ENCODE measurements around the gene ZBTB44.
"Not testable (repeated sequence)": the region's sequence is repeated elsewhere in the genome, so short reads cannot be mapped to it uniquely, and the experiment has no call there.

Gene ZBTB44

DNA sequence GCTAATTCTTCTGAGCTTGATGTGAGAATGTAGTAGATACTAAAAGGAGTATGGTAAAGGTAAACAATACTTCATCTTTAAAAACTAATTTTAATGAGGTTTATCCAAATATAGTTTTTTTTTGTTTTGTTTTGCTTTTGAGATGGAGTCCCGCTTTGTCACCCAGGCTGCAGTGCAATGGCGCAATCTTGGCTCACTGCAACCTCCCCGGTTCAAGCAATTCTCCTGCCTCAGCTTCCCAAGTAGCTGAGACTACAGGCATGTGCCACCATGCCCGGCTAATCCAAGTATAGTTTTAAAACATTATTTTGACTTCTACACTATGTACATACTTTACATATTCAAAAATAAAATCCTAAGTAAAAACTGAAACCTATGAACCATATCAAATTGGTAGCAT is 4.1 kb downstream of the ZBTB44 start:
- DNase-seq, result no peak

- no peak for DNase-seq
Observed at GRCh38 chr11:130308886-130309285, 5.8 kb downstream of the ZBTB44 start.

GRCh38 chr11:130308059-130308458 is 6.7 kb downstream of the ZBTB44 start:
- DNase-seq, result no peak

DNA sequence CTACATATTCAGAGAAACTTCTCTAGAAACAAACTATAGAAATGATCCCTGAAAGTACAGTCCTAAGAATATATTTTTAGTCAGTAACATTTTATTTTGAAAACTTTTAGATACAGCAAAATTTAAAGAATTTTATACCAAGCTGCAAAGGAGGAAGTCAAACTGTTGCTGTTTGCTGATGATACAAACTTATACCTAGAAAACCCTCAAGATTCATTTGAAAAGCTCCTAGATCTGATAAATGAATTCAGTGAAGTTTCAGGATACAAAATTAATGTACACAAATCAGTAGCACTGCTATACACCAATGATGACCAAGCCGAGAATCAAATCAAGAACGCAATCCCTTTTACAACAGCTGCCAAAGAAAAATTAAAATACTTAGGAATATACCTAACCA is 10.1 kb downstream of the ZBTB44 start:
- DNase-seq, result no peak

DNA sequence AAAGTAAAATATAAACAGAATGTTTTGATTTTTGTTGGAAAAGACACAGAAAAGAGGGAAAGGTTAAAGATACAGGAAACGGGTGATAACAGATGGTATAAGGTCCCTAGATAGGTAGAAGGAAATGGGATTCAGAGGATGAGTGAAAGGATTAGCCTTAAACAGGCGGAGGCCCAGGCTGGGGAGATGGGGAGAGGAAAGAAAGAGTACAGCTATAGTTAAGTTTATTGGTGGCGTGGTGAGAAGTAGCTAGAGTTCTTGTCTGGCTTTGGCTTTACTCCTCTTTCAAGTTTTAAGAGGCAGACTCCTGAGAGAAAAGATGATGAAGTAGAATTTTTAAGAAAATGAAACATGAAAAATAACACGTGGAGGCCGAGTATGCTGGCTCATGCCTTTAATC is 13.7 kb downstream of the ZBTB44 start:
- DNase-seq, result no peak

DNA sequence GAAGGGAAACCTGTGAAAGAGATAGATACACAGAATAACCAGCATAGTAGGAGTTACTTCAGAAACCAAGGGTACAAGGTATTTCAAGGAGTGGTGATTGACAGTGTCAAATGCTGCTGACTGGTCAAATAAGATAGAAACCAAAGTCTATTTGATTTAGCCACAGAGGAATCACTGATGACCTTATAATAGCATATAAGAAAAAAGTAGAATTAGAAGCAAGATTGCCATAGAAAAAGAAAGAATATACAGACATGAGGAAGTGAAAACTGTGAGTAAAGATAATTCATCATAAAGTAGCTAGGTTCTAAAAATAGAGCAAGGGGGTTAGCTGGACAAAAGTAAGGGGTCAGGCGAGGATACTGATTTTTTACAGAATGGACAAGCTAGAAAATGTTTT is 14.2 kb downstream of the ZBTB44 start:
- no peak for DNase-seq

- no peak for DNase-seq
Observed at GRCh38 chr11:130299978-130300377, 14.7 kb downstream of the ZBTB44 start.

DNA sequence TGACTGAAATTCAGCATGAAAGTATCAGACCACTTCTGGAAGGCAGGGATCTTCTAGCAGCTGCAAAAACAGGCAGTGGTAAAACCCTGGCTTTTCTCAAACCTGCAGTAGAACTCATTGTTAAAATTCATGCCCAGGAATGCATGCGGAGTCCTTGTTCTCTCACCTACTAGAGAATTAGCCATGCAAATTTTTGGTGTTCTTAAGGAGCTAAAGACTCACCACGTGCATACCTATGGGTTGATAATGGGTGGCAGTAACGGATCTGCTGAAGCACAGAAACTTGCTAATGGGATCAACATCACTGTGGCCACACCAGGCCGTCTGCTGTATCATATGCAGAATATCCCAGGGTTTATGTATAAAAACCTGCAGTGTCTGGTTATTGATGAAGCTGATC is 19.1 kb downstream of the ZBTB44 start:
- no peak for DNase-seq

GRCh38 chr11:130282111-130282510 is 32.6 kb downstream of the ZBTB44 start:
- no peak for DNase-seq

- not testable (repeated sequence) for DNase-seq
Observed at GRCh38 chr11:130281341-130281740, 33.4 kb downstream of the ZBTB44 start.

DNA sequence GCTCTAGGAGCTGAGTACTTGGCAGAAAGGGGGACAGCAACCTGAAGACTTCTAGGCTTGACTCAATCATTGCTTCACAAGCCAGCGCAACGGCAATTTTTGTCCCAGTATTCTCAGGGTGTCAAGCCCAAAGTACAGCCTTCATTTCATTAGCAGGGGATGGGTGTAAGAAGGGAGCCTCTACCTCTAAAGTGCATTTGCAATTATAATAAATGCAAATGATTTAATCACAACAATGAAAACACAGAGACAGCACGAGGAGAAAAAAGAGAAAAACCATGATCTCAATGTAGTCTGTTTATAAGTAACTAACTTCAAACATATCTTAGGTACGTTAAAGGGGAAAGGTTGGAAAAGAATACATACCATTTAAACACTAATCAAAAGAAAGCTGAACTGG is 34.7 kb downstream of the ZBTB44 start:
- DNase-seq, result no peak

GRCh38 chr11:130278745-130279144 is 36.0 kb downstream of the ZBTB44 start:
- no peak for DNase-seq

DNA sequence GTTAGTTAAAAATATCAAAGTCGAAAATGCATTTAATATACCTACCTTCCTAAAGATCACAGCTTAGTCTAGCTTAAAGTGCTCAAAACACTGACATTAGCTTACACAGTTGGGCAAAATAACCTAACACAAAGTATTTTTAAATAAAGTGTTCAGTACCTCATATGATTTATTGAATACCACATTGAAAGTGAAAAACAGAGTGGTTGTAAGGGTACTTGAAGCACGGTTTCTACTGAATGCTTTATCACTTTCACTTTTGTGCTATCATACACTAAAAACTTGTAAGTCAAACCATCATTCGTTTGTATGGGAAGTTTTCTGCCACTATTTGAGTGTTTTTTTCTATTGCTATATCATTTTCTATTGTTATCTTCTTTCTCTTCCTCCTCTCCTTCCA is 36.6 kb downstream of the ZBTB44 start:
- DNase-seq, result no peak

DNA sequence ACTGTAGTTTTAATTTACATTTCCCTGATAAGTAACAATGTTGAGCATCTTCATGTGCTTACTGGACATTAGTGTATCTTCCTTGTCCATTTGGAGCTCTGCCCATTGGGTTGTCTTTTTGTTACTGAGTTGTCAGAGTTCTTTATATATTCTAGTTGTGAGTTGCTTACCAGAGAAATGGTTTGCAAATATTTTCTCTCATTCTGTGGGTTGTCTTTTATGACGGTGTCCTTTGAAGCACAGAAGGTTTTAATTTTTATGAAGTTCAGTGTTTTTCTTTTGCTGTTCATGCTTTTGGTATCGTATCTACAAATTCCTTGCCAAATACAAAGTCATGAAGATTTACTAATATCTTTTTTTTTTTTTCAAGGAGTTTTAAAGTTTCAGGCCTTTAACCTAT is 42.4 kb downstream of the ZBTB44 start:
- DNase-seq, result no peak

GRCh38 chr11:130269326-130269943 is 45.3 kb downstream of the ZBTB44 start:
- no peak for DNase-seq

GRCh38 chr11:130263351-130263750 is 51.4 kb downstream of the ZBTB44 start:
- DNase-seq, result no peak

DNA sequence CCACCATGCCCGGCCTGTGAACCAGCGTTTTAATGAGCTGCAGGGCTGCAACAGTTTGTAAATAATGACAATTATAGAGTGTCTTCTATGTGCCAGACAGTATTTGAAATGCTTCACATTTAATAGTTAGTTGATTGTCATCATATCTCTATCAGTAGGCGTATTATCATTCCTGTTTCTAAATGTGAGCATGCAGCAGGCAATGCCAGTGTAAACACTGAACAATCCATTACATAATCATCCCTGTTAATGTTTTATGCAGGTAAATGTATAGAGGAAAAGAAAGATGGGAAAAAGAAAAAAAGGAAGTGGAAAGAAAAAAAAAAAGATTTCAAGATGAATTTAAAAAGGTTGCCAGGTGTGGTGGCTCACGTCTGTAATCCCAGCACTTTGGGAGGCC is 52.3 kb downstream of the ZBTB44 start:
- no peak for DNase-seq

GRCh38 chr11:130261571-130261970 is 53.1 kb downstream of the ZBTB44 start:
- DNase-seq, result no peak

DNA sequence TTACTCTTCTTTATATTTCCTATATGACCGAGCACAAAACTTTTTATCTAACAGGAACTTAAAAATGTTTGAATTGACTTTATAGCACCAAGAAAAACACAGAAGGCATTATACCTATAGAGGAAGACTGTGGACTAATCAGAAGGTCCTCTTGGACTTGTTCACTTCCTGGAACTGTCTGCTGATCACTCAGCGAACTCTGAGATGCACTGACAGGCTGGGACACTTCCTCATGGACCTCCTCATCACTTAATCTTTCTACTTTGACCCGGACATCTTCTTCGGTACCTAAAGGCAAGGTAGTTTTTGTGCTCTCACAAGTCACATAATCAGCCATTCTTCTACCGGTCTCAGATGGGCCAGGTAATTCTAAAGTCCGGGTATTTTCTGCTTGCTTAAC is 54.0 kb downstream of the ZBTB44 start:
- no peak for DNase-seq

DNA sequence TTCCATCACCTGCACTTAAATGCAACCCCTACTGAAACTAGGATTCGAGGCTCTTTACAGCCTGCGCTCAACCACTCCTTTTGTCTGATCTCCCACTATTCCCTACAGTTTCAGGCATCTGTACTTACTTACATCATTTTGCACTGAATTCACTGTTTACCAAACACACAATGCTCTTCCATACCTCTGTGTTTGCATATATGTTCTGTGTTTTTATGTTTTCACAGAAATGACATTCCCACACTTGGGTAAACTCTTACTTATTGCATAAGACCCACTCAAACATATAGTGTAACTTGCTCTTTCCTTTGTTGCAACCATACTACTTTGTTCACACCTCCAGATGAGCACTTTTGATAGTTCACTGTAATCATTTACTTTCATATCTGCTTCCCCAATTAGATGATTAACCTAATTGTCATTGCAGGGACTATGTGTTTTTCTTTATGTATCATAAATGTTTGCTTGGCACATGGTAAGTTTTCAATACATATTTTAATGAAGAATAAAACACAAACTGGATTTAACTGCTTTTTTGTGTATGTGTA is 54.6 kb downstream of the ZBTB44 start:
- no peak for DNase-seq

GRCh38 chr11:130251763-130252162 is 63.0 kb downstream of the ZBTB44 start:
- not testable (repeated sequence) for DNase-seq

GRCh38 chr11:130249929-130250328 is 64.8 kb downstream of the ZBTB44 start:
- DNase-seq, result not testable (repeated sequence)

DNA sequence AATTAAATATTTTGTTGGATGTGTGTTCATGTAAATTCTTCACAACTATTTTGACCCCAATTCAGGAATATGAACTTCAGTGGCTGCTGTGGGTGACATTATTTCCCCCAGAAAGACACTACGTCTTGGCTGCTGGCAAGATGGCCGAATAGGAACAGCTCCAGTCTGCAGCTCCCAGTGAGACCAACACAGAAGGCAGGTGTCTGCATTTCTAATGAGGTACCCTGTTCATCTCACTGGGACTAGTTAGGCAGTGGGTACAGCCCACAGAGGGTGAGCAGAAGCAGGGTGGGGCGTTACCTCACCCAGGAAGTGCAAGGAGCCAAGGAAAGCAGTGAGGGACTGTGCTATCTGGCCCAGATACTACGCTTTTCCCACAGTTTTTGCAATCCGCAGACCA is 65.3 kb downstream of the ZBTB44 start:
- no peak for DNase-seq

DNA sequence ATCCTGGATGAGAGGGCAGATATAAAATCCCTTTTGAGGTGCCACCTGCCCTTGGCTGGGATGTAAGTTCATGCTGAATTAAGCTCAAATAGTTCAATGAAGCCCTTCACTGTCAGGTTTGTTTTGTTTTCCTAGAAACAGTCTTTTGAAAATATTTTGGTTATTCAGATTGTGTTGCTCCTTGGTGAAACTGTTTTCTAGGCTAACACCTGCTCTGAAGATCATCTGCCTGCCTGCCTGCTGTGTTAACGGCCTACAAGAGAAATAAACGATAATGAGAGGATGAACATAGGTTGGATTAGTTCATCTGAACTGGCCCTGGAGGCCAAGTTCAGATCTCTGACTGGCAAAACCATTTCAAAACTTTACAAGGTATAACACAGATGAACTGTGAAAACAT is 67.4 kb downstream of the ZBTB44 start:
- DNase-seq, result no peak

- no peak for DNase-seq
Observed at GRCh38 chr11:130246738-130247137, 68.0 kb downstream of the ZBTB44 start.
